ENCODE data around the gene SEPTIN1.

SEPTIN1 gene
- 96.6 to 160 (median 112) reads per million in 9 experiments for total RNA-seq

- Mint-ChIP-seq H3K36me3 (ENCODE audit: insufficient read depth) (peaks cover 29% of the 10 kb centered on the region), H3K27ac (peak within 1 kb of the TSS; percentile 97 to 100), H3K9me3 (no peaks in the 10 kb centered on the region), H3K4me3 (peak within 1 kb of the TSS; percentile 97 to 100), H3K4me1 (ENCODE audit: low read depth in 2 of 2) (peaks cover 50 to 59% of the 10 kb centered on the region in 2 donors), H3K27me3 (no peaks in the 10 kb centered on the region)
- DNase-seq (peak; percentile 67 to 75 (median 71)), ATAC-seq (replicated peaks) (peak; percentile 42)
Observed at GRCh38 chr16:30382111-30382881, at the start of gene SEPTIN1. SEPTIN1 (minus strand) TSS chr16:30382561; CDS start chr16:30382542, 19 bp downstream.

- peak in 1 of 3 experiments; percentile 19 for DNase-seq
- Mint-ChIP-seq H3K27ac (no peak overlapping the region), H3K9me3 (no peaks in the 10 kb centered on the region), H3K27me3 (no peaks in the 10 kb centered on the region), H3K4me3 (no peak overlapping the region), H3K4me1 (ENCODE audit: low read depth in 2 of 2) (peaks cover 14 to 20% of the 10 kb centered on the region in 2 donors), H3K36me3 (ENCODE audit: insufficient read depth) (peaks cover 8% of the 10 kb centered on the region)
- ATAC-seq (replicated peaks), result peak; percentile 2
Observed at GRCh38 chr16:30430428-30430970, 48.1 kb upstream of the SEPTIN1 start.

- Mint-ChIP-seq H3K27me3 (no peaks in the 10 kb centered on the region), H3K27ac (no peak within 1 kb of the TSS), H3K4me3 (no peak within 1 kb of the TSS), H3K9me3 (no peaks in the 10 kb centered on the region), H3K4me1 (ENCODE audit: low read depth in 2 of 2) (peaks cover 12 to 17% of the 10 kb centered on the region in 2 donors), H3K36me3 (ENCODE audit: insufficient read depth) (peaks cover 13% of the 10 kb centered on the region)
- DNase-seq (peak; percentile 92 to 95 (median 92)), ATAC-seq (replicated peaks) (peak; percentile 94)
Observed at GRCh38 chr16:30429678-30430427, 47.5 kb upstream of the SEPTIN1 start, which contains the start of gene DCTPP1. DCTPP1 (minus strand) TSS chr16:30430030; CDS start chr16:30429980, 50 bp downstream.

- peaks cover 9 to 13% of the 10 kb centered on the region in 2 donors for H3K4me1 Mint-ChIP-seq (ENCODE audit: low read depth in 2 of 2)
- H3K36me3 Mint-ChIP-seq (ENCODE audit: insufficient read depth), result peaks cover 13% of the 10 kb centered on the region
- H3K27ac Mint-ChIP-seq, result no peak overlapping the region
- H3K4me3 Mint-ChIP-seq, result no peak overlapping the region
- no peaks in the 10 kb centered on the region for H3K27me3 Mint-ChIP-seq
- no peak for ATAC-seq (replicated peaks)
- no peaks in the 10 kb centered on the region for H3K9me3 Mint-ChIP-seq
- no peak for DNase-seq
Observed at GRCh38 chr16:30429418-30429677, 47.0 kb upstream of the SEPTIN1 start.

- DNase-seq (no peak), ATAC-seq (replicated peaks) (no peak)
- H3K27ac Mint-ChIP-seq, result peak overlapping the region in 1 of 2 donors; percentile 18
- peaks cover 5 to 8% of the 10 kb centered on the region in 2 donors for H3K4me1 Mint-ChIP-seq (ENCODE audit: low read depth in 2 of 2)
- peaks cover 23% of the 10 kb centered on the region for H3K36me3 Mint-ChIP-seq (ENCODE audit: insufficient read depth)
- no peaks in the 10 kb centered on the region for H3K9me3 Mint-ChIP-seq
- no peak overlapping the region for H3K4me3 Mint-ChIP-seq
- no peaks in the 10 kb centered on the region for H3K27me3 Mint-ChIP-seq
Observed at GRCh38 chr16:30428055-30428454, 45.7 kb upstream of the SEPTIN1 start.

GRCh38 chr16:30421010-30421409 is 38.6 kb upstream of the SEPTIN1 start:
- Mint-ChIP-seq H3K36me3 (ENCODE audit: insufficient read depth) (peaks cover 30% of the 10 kb centered on the region), H3K27ac (peak overlapping the region in 1 of 2 donors; percentile 42), H3K4me3 (no peak overlapping the region), H3K27me3 (no peaks in the 10 kb centered on the region), H3K9me3 (no peaks in the 10 kb centered on the region), H3K4me1 (ENCODE audit: low read depth in 2 of 2) (peaks cover 8 to 9% of the 10 kb centered on the region in 2 donors)
- DNase-seq, result no peak
- no peak for ATAC-seq (replicated peaks)

DNA sequence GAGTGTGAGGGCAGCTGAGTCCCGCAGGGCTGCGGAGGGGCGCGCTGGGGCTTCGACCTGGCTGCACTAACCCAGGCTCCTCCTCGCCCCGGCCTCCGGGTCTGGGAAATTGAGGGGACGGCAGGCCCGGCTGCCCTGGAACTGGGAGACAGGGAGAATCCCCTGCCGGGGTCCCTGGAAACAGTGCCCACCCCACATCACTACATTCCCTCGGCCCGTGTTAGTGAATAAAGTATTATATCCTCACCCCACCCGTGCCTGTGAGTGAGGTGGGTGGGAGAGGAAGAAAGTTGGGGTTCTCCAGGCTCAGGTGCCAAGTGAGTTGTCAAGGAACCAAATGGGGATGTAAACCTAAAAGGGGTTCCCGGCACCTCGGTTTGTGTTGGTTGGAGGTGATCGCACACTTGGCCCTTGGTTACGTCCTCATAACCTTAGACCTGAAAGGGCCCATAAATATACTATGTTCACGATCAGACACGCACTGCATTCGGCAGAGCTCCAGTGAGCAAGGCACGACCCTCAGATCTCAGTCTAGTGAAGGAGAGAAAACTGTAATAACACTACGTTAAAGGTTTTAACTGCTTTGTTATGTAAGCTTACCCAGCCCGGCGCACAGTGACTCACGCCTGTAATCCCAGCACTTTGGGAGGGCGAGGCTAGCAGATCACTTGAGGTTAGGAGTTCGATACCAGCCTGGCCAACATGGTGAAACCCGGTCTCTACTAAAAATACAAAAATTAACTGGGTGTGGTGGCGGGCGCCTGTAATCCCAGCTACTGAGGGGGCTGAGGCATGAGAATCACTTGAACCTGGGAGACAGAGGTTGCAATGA is 36.2 kb upstream of the SEPTIN1 start:
- H3K4me3 Mint-ChIP-seq, result peak overlapping the region; percentile 55 to 73
- DNase-seq (no peak), ATAC-seq (replicated peaks) (no peak)
- peaks cover 5 to 11% of the 10 kb centered on the region in 2 donors for H3K4me1 Mint-ChIP-seq (ENCODE audit: low read depth in 2 of 2)
- no peaks in the 10 kb centered on the region for H3K27me3 Mint-ChIP-seq
- no peaks in the 10 kb centered on the region for H3K9me3 Mint-ChIP-seq
- peak overlapping the region in 1 of 2 donors; percentile 53 for H3K27ac Mint-ChIP-seq
- peaks cover 23% of the 10 kb centered on the region for H3K36me3 Mint-ChIP-seq (ENCODE audit: insufficient read depth)

DNA sequence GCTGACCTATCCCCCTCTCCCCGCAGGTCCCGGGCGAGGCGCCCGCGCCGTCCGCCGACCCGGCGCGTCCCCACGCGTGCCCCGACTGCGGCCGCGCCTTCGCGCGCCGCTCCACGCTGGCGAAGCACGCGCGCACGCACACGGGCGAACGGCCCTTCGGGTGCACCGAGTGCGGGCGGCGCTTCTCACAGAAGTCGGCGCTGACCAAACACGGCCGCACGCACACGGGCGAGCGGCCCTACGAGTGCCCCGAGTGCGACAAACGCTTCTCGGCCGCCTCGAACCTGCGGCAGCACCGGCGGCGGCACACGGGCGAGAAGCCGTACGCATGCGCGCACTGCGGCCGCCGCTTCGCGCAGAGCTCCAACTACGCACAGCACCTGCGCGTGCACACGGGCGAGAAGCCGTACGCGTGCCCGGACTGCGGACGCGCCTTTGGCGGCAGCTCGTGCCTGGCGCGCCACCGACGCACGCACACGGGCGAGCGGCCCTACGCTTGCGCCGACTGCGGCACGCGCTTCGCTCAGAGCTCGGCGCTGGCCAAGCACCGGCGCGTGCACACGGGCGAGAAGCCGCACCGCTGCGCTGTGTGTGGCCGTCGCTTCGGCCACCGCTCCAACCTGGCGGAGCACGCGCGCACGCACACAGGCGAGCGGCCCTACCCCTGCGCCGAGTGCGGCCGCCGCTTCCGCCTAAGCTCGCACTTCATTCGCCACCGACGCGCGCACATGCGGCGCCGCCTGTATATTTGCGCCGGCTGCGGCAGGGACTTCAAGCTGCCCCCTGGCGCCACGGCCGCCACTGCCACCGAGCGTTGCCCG is 35.4 kb upstream of the SEPTIN1 start:
- DNase-seq (peak; percentile 81 to 85 (median 84)), ATAC-seq (replicated peaks) (peak; percentile 89)
- Mint-ChIP-seq H3K36me3 (ENCODE audit: insufficient read depth) (peaks cover 18% of the 10 kb centered on the region), H3K4me3 (peak overlapping the region; percentile 55 to 73), H3K27ac (peak overlapping the region in 1 of 2 donors; percentile 53), H3K4me1 (ENCODE audit: low read depth in 2 of 2) (peaks cover 5 to 13% of the 10 kb centered on the region in 2 donors), H3K27me3 (no peaks in the 10 kb centered on the region), H3K9me3 (no peaks in the 10 kb centered on the region)

- H3K36me3 Mint-ChIP-seq (ENCODE audit: insufficient read depth), result peaks cover 12% of the 10 kb centered on the region
- peak overlapping the region; percentile 23 to 35 for H3K27ac Mint-ChIP-seq
- H3K4me3 Mint-ChIP-seq, result peak overlapping the region; percentile 7 to 56
- no peak for DNase-seq
- no peaks in the 10 kb centered on the region for H3K27me3 Mint-ChIP-seq
- H3K9me3 Mint-ChIP-seq, result no peaks in the 10 kb centered on the region
- ATAC-seq (replicated peaks), result no peak
- peaks cover 5 to 17% of the 10 kb centered on the region in 2 donors for H3K4me1 Mint-ChIP-seq (ENCODE audit: low read depth in 2 of 2)
Observed at GRCh38 chr16:30416624-30417528, 34.5 kb upstream of the SEPTIN1 start.

DNA sequence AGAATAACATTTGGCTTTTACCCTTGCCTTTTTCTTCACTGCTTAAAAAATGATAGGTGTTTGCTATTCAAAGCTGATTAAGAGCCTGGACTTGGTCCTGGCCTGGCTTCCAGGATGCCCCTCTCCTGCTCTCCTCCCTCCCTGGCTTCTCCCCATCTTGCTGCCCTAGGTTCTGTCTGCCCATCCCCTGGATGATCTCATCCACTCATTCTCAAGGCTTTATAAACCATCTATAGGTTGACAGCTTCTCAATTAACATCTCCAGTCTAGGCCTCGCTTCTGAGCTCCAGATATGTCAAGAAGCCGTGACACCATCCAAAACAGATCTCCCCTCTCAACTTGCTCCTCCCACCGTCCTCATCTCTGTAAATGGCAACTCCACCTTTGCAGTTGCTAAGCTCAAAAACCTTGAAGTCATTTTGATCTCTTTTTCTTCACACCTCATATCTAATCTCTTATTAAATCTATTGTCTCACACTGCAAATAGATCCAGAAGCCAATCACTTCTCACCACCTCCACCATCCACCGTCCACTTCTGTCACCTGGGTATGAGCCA is 33.8 kb upstream of the SEPTIN1 start:
- Mint-ChIP-seq H3K4me3 (no peak overlapping the region), H3K27me3 (no peaks in the 10 kb centered on the region), H3K36me3 (ENCODE audit: insufficient read depth) (peaks cover 11% of the 10 kb centered on the region), H3K4me1 (ENCODE audit: low read depth in 2 of 2) (peaks cover 5 to 17% of the 10 kb centered on the region in 2 donors), H3K9me3 (no peaks in the 10 kb centered on the region), H3K27ac (peak overlapping the region in 1 of 2 donors; percentile 23)
- DNase-seq (no peak), ATAC-seq (replicated peaks) (no peak)

DNA sequence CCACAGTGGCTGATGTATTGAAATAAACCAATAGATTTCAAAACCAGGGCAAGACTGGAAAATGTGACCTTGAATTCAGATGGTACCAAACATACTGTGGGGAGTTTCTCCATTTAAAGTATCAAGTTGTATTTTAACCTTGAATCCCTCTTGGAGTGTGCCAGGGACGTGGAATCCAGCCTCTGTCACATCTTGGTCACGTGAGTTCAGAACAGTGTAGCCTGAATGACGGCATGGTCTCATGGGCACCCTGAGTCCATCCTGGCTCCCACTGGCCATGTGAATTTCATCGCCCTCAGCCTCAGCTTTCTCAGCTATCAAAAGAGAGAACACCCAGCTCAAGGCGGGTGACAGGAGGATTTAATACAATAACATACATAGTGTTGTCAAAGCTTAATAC is 31.8 kb upstream of the SEPTIN1 start:
- H3K27ac Mint-ChIP-seq, result no peak overlapping the region

More for the DNA sequence above, 31.8 kb upstream of the SEPTIN1 start:
- Mint-ChIP-seq H3K4me3 (no peak overlapping the region), H3K36me3 (ENCODE audit: insufficient read depth) (peaks cover 9% of the 10 kb centered on the region), H3K4me1 (ENCODE audit: low read depth in 2 of 2) (peaks cover 12 to 17% of the 10 kb centered on the region in 2 donors), H3K27me3 (no peaks in the 10 kb centered on the region), H3K9me3 (no peaks in the 10 kb centered on the region)
- ATAC-seq (replicated peaks) (no peak), DNase-seq (no peak)

Measured in effector memory CD8-positive, alpha-beta T cell (primary cell).